ENCODE data around the gene GSDME.

GSDME gene

DNA sequence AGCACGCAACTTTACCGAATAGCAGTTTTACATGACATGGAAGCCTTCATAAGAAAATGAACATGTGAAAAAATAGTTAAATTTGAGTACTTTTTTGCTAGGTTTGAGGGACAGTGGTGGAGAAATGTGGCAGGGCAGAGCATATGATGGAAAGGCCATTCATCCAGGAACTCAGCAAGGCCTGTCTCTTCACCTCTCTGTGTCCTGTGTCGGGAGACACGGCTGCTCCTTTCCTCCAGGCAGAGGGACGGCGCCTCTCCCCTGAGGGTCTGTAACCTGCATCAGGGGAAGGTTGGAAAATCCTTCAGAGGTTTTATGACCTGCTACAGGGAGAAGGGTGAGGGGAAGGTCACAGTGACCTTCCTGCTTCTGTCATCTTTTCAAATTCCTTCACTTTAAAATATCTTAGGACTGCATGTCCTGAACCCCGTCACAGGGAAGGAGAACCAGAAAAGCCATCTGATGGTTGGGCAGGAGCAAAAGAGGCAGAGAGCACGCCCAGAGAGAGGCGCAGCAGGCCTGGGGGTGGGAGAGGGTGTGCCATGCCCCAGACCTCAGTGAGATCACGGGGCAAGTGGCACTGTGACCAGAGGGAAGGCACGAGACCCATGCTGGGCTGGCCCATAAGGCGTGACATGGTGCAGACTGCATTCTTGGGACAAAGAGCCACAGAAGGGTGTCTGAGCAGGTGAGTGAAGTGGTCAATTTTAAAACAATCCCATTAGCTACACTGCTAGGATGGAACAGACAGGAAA, 44.0 kb downstream of the GSDME start:
- FAIRE-seq = no peak
- DNase-seq (ENCODE audit: insufficient read length, low spot score) = no peak
- TF ChIP-seq, protein P1, sequence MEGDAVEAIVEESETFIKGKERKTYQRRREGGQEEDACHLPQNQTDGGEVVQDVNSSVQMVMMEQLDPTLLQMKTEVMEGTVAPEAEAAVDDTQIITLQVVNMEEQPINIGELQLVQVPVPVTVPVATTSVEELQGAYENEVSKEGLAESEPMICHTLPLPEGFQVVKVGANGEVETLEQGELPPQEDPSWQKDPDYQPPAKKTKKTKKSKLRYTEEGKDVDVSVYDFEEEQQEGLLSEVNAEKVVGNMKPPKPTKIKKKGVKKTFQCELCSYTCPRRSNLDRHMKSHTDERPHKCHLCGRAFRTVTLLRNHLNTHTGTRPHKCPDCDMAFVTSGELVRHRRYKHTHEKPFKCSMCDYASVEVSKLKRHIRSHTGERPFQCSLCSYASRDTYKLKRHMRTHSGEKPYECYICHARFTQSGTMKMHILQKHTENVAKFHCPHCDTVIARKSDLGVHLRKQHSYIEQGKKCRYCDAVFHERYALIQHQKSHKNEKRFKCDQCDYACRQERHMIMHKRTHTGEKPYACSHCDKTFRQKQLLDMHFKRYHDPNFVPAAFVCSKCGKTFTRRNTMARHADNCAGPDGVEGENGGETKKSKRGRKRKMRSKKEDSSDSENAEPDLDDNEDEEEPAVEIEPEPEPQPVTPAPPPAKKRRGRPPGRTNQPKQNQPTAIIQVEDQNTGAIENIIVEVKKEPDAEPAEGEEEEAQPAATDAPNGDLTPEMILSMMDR (IDR thresholded peaks at IDR 0.05; ENCODE audit: insufficient read depth, missing control alignments) = no peak

DNA sequence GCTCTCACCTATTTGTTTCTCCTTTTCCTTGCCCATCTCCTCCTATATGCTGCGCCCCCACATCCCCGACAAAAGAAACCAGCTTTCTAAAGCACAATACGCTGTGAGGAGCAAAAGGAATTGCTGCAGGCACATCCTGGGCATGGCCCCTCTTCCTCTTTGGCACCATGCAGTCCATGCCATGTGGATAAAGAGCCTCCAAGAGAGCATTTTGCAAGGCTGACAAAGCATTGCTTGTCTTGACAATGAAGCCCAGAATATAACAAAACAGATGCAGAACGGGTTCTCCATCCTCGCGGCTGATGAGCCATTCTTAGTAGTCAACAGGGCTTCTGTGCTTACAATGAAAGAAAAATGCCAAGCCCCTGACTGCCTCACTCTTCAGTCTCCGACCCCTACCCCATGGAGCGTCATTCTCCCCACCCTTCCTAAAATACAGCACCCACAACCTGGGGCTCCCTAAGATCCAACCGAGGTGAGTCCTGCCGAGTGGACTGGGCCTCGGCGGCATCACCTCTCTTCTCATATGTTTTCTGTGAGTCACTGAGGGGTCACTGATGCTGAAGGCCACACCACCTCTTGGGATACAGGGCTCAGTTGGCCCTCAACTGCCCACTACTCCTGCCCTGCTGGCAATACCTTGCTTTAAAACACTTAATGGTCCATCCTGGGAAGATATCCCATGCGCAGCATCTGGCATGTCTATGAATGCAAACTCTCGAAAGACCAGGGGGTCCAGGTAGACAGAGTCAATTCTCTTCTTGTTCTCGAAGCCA, 47.5 kb downstream of the GSDME start:
- no peak for FAIRE-seq
- DNase-seq (ENCODE audit: insufficient read length, low spot score) = no peak
- TF ChIP-seq, protein P1 (IDR thresholded peaks at IDR 0.05; ENCODE audit: insufficient read depth, missing control alignments) = no peak

DNA sequence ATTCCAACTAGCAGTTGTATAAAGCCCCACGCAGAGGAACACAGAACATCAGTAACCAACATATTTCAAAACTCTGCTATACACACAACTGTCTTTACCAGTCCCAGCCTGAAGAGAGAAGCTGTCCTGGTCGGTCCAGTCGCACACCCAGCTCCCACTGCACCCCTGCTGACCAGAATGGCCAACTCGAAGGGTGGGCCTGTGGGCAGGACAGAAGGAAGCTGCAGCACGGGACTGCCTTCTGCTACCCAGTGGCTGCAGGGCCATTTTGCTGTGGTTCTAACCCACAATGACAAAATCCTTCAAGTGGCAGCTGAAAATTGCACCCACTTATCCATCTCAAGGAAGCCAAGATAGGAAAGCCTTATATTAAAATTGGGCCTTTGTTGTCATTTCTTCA, 48.2 kb downstream of the GSDME start:
- no peak for DNase-seq (ENCODE audit: insufficient read length, low spot score)
- TF ChIP-seq, protein P1 (IDR thresholded peaks at IDR 0.05; ENCODE audit: insufficient read depth, missing control alignments) = no peak
- no peak for FAIRE-seq

DNA sequence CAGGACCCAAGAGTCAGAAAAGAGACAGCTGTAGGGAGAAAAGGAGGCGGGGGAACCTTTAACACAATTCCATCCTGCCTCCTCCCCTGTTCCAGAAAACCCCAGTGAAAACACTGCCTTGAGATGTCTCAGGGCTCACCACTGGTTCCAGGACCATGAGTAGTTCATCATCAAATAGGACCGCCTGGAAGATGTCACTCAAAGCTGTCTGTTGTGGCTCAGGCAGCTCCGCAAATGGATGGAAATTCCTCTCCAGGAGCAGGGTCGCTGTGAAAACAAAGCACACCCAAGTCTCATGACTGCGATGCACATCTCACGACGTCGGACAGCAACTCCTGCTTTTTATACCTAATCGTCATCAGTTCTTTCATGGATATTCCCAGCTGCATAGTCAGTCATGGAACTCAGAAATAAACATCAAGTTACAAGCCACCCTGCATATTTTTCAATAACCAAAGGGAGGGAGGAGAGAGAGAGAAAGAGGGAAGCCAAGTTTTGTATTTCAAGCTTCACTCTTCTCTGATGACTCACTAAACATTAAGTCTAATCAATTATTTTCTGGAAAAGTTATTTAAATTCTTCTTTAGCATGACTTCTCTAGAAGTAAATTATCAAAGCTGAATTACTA, 49.2 kb downstream of the GSDME start:
- DNase-seq (ENCODE audit: insufficient read length, low spot score) (no peak), FAIRE-seq (no peak)
- TF ChIP-seq, protein P1 (IDR thresholded peaks at IDR 0.05; ENCODE audit: insufficient read depth, missing control alignments) = no peak

DNA sequence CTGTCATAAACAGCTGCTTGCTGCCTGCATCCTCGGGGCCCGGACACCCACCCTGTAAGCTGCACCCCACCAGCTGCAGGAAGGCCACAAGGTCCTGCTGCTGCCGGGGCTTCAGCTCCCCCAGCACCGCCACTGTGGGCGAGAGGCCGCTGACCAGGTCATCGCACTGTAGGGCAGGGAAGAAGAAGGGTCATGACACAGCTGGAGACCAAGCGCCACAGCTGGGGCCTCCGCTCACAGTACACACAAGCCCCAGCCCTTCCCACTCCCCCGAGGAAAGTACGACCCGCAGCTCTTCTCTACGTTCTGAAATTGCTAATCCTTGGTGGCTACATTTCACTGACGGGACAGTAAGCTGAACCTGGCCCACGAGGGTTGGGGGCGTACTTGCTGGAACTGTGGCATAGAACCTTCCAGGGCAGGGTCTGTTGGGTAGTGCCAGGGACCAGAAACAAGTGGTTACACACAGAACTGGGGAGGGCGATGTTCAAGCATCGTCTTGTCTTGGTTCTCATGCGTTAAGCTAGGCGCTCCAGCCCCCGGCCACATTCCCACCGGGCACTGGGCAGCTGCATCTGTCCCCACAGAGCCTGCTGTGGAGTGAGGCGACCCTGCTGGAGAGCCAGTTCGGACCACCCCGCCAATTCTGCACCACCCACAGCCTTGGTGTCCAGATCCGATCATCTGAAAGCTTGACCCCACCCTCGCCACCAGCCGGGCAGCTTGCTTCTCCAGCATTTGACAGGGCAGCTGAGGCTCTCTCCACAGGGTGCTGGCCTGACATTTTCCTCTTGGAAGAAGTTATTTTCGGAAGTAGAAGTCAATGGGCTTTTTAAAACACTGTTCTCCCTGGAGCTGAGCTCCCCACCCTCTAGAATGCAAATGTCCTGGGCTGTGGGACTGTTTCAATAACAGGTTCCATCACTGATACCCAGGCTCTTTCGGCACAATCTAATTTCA, 50.8 kb downstream of the GSDME start:
- DNase-seq (ENCODE audit: insufficient read length, low spot score) (no peak), FAIRE-seq (no peak)
- TF ChIP-seq, protein P1 (IDR thresholded peaks at IDR 0.05; ENCODE audit: insufficient read depth, missing control alignments) = no peak

DNA sequence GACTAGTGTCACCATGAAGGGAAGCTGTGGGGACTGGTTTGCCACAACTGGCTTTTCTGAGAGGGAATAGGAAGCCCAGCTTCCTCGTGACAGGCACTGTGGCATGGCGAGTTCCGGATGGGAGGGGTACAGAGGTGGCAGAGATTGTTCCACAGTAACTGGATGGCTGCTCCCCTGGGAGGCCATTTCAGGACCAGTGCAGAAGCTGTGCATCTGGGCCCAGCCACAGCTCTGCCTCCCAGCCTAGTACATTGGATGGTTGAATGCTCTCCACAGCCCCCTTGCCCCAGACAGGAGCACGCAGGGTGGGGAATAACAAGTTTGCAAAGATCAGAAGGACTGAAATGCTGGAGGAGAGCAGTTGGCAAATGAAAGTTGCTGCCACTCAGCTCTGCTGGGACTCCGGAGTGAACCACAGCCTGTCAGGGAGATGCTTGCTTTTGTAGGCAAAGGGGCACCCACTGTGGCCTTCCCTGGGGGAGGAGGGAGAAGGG, 51.8 kb downstream of the GSDME start:
- FAIRE-seq (no peak), DNase-seq (ENCODE audit: insufficient read length, low spot score) (no peak)

More for the DNA sequence above, 51.8 kb downstream of the GSDME start:
- TF ChIP-seq, protein P1 (IDR thresholded peaks at IDR 0.05; ENCODE audit: insufficient read depth, missing control alignments) = no peak

All from D721Med (cell line).